CD14-positive monocyte (primary cell): Measurements from ENCODE around the gene SMG6. TPM values are rescaled to one million over a fixed set of nuclear protein-coding genes. Genes with fewer than 3 reads are reported as not detected.
A peak's percentile ranks its signal among the peaks of the same experiment; 100 is the strongest.

Experiments
- DNase-seq, 3 donors: peaks; one replicate each; pipeline ENCODE4 v3.0.0-alpha.2; 2011 to 2022
- H2AFZ ChIP-seq: 2 replicates; pipeline ENCODE4 v1.6.0; 2012; ENCODE audit warnings: mild to moderate bottlenecking, low read depth, low read length, inconsistent platforms; ENCODE audit not compliant: insufficient read depth, poor library complexity, severe bottlenecking
- H3K27ac ChIP-seq, 2 donors: 1 replicate in 1 of 2; 2 replicates in 1 of 2; pipeline ENCODE4 v1.5.1; 2012 to 2013; ENCODE audit warnings: low read length in 2 of 2, control low read depth in 1 of 2, inconsistent platforms in 1 of 2, low read depth in 1 of 2, mild to moderate bottlenecking in 1 of 2
- H3K27me3 ChIP-seq, 2 donors: one replicate each; pipeline versions ENCODE4 v1.6.0 to v1.6.1; 2011 to 2013; ENCODE audit warnings: low read length in 2 of 2; ENCODE audit not compliant: control insufficient read depth in 2 of 2, insufficient read depth in 2 of 2
- H3K36me3 ChIP-seq, 2 donors: replicated peaks in 1 of 2; 1 replicate in 1 of 2; 2 replicates in 1 of 2; pipeline versions ENCODE4 v1.5.1 to v1.6.1; 2012 to 2013; ENCODE audit warnings: low read length in 2 of 2, control low read depth in 1 of 2, inconsistent platforms in 1 of 2, mild to moderate bottlenecking in 1 of 2; ENCODE audit not compliant: insufficient read depth in 2 of 2, control insufficient read depth in 1 of 2
- H3K4me1 ChIP-seq, 2 donors: 1 replicate in 1 of 2; 2 replicates in 1 of 2; pipeline versions ENCODE4 v1.5.1 to v1.6.1; 2012 to 2013; ENCODE audit warnings: low read length in 2 of 2, control low read depth in 1 of 2, inconsistent platforms in 1 of 2, mild to moderate bottlenecking in 1 of 2, moderate library complexity in 1 of 2; ENCODE audit not compliant: insufficient read depth in 2 of 2, control insufficient read depth in 1 of 2
- H3K4me2 ChIP-seq: replicated peaks from 2 replicates; pipeline ENCODE3; 2012; ENCODE audit warnings: low read length, moderate library complexity, mild to moderate bottlenecking; ENCODE audit not compliant: poor library complexity, severe bottlenecking; ENCODE audit errors: extremely low read depth
- H3K4me3 ChIP-seq, 3 experiments: fragments of 200-600 bp in 1 of 3; sonication (generic) in 1 of 3; replicated peaks in 1 of 3; 1 replicate in 2 of 3; 2 replicates in 1 of 3; pipeline ENCODE4 v1.5.1; 2011 to 2013; ENCODE audit warnings: low read length in 3 of 3, mild to moderate bottlenecking in 3 of 3, control low read depth in 2 of 3, low read depth in 2 of 3, inconsistent platforms in 1 of 3, moderate library complexity in 1 of 3
- H3K79me2 ChIP-seq: 2 replicates; pipeline ENCODE4 v1.6.0; 2012; ENCODE audit warnings: mild to moderate bottlenecking, control low read depth, inconsistent platforms, low read length, moderate library complexity; ENCODE audit not compliant: insufficient read depth
- H3K9ac ChIP-seq: 2 replicates; pipeline ENCODE4 v1.6.0; 2017; ENCODE audit warnings: low read length, mild to moderate bottlenecking; ENCODE audit not compliant: insufficient read depth, poor library complexity, severe bottlenecking
- H3K9me3 ChIP-seq, 2 donors: replicated peaks in 1 of 2; 1 replicate in 1 of 2; 2 replicates in 1 of 2; pipeline versions ENCODE4 v1.5.1 to v1.6.1; 2012 to 2013; ENCODE audit warnings: low read length in 2 of 2, control low read depth in 1 of 2; ENCODE audit not compliant: control insufficient read depth in 1 of 2, insufficient read depth in 1 of 2
- H4K20me1 ChIP-seq: 2 replicates; pipeline ENCODE4 v1.6.0; 2012; ENCODE audit warnings: mild to moderate bottlenecking, low read length, control low read depth, moderate library complexity; ENCODE audit not compliant: insufficient read depth
- H3K27ac Mint-ChIP-seq, 7 donors: one replicate each; pipeline ENCODE4 v1.8.0; 2020; ENCODE audit warnings: mild to moderate bottlenecking in 7 of 7, mixed read lengths in 7 of 7, moderate library complexity in 6 of 7, inconsistent platforms in 2 of 7
- H3K27me3 Mint-ChIP-seq, 3 donors: one replicate each; pipeline ENCODE4 v1.8.0; 2021 to 2022; ENCODE audit warnings: low read depth in 3 of 3, mild to moderate bottlenecking in 3 of 3, mixed read lengths in 3 of 3, moderate library complexity in 3 of 3, inconsistent platforms in 1 of 3
- H3K36me3 Mint-ChIP-seq, 2 donors: one replicate each; pipeline ENCODE4 v1.8.0; 2020; ENCODE audit warnings: mixed read lengths in 2 of 2, inconsistent platforms in 1 of 2, mild to moderate bottlenecking in 1 of 2
- H3K4me1 Mint-ChIP-seq: one replicate; pipeline ENCODE4 v1.8.0; 2020; ENCODE audit warnings: mild to moderate bottlenecking, mixed read lengths
- H3K4me3 Mint-ChIP-seq, 2 donors: one replicate each; pipeline ENCODE4 v1.8.0; 2020; ENCODE audit warnings: mild to moderate bottlenecking in 2 of 2, mixed read lengths in 2 of 2, moderate library complexity in 1 of 2
- H3K9me3 Mint-ChIP-seq, 7 donors: one replicate each; pipeline ENCODE4 v1.8.0; 2020 to 2022; ENCODE audit warnings: mixed read lengths in 7 of 7, mild to moderate bottlenecking in 6 of 7, moderate library complexity in 6 of 7, inconsistent platforms in 2 of 7
- WGBS: methylation state at CpG from one replicate; pipeline ENCODE4 v1.1.5; 2013; ENCODE audit warnings: missing lambda C conversion rate; ENCODE audit not compliant: insufficient coverage; 5-methylcytosine and 5-hydroxymethylcytosine counted together
- intact Hi-C, 2 donors: fragments of 100-400 bp; cut with micrococcal nuclease; formaldehyde crosslinking; loops; one replicate each; pipeline versions ENCODE4 v1.15.0 to v1.15.1; 2023
- polyA plus RNA-seq, 3 donors: library from polyadenylated mRNA; depleted of rRNA in 1 of 3; unstranded in 2 of 3; stranded (reverse) in 1 of 3; fragments of 300-500 nt in 2 of 3; fragments of >200 nt in 1 of 3; fragmentation: Illumina TruSeq in 2 of 3; gene quantifications; 1 replicate in 2 of 3; 2 replicates in 1 of 3; pipeline ENCODE4 v1.2.3, GENCODE V29; 2012 to 2021
- TF ChIP-seq, protein P1 (sequence below): fragments of 200-600 bp; IDR thresholded peaks from one replicate; pipeline ENCODE4 v1.8.0; 2022; ENCODE audit warnings: antibody characterized with exemption, mild to moderate bottlenecking

Gene SMG6
- polyA plus RNA-seq, 3 donors = 0.67 to 7.1 (median 1.1) TPM

DNA sequence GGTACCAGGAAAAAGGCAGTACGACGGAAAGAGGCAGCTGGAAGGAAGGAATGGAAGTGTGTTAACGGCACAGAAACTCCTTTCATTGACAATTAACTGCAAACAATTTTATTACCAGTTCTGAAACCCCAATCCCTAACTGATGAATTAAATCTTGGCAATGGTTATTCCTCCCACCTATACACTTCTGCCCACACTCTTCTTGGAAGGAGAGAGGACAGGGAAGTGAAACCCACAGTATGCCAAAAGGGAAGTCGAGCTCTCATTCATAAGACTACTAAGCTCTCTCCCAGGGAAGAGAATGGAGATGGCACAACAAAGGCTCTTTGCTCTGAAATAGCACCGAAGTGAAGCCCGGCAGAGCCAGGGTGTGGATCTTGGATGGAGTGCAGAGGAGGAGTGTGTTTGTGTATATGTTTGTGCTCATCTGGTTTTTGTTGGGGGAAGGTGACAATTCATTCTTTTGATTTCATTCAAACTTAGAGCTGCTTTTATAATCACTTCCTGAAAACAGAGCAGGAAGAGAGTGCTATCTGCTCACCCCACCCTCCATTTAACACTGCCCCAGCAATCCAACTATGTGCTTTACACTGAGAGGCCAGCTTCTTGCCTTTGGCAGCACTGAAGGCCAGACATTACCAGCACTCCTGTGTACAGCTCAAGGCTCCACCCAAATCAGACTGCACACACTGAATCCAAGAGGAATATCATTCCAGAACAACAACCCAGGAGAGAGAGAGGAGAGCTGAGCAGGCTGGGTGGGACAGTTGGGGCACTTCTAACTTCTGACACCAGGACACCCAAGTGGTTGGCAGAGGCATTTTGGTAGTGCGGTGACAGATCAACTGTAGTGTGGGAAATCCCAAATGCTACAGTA lies 180.0 kb downstream of the SMG6 start:
- Histone ChIP-seq H3K4me1 (peaks cover 52 to 54% of the 10 kb centered on the region in 2 donors), H3K79me2 (no peaks in the 10 kb centered on the region), H3K4me3 (peak overlapping the region in 2 of 3 experiments; percentile 12 to 59), H3K9ac (peak overlapping the region; percentile 20), H3K4me2 (peak overlapping the region; percentile 65), H3K27me3 (no peaks in the 10 kb centered on the region), H4K20me1 (no peaks in the 10 kb centered on the region), H2AFZ (peak overlapping the region; percentile 3), H3K27ac (peak overlapping the region; percentile 57 to 85), H3K9me3 (no peaks in the 10 kb centered on the region), H3K36me3 (peaks cover 0 to 5% of the 10 kb centered on the region in 2 donors)
- H3K27me3 Mint-ChIP-seq = no peaks in the 10 kb centered on the region
- H3K4me3 Mint-ChIP-seq = peak overlapping the region; percentile 65 to 92
- peak; percentile 83 to 91 (median 90) for DNase-seq
- WGBS = 0% methylated on average over 1 of the region's 7 CpGs
- TF ChIP-seq, protein P1, sequence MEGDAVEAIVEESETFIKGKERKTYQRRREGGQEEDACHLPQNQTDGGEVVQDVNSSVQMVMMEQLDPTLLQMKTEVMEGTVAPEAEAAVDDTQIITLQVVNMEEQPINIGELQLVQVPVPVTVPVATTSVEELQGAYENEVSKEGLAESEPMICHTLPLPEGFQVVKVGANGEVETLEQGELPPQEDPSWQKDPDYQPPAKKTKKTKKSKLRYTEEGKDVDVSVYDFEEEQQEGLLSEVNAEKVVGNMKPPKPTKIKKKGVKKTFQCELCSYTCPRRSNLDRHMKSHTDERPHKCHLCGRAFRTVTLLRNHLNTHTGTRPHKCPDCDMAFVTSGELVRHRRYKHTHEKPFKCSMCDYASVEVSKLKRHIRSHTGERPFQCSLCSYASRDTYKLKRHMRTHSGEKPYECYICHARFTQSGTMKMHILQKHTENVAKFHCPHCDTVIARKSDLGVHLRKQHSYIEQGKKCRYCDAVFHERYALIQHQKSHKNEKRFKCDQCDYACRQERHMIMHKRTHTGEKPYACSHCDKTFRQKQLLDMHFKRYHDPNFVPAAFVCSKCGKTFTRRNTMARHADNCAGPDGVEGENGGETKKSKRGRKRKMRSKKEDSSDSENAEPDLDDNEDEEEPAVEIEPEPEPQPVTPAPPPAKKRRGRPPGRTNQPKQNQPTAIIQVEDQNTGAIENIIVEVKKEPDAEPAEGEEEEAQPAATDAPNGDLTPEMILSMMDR = no peak
- H3K36me3 Mint-ChIP-seq = peaks cover 18 to 19% of the 10 kb centered on the region in 2 donors
- H3K27ac Mint-ChIP-seq = peak overlapping the region; percentile 71 to 95 (median 94)
- H3K9me3 Mint-ChIP-seq = peaks cover 0 to 3% (median 0%) of the 10 kb centered on the region in 7 donors
- intact Hi-C loops = loop anchor here (2.0 to 5.0 kb wide), 4 partner anchors 34 to 66 kb away; partner anchors contain the start of gene HIC1 (in 2 of the 2)
- H3K4me1 Mint-ChIP-seq = peaks cover 50% of the 10 kb centered on the region

DNA sequence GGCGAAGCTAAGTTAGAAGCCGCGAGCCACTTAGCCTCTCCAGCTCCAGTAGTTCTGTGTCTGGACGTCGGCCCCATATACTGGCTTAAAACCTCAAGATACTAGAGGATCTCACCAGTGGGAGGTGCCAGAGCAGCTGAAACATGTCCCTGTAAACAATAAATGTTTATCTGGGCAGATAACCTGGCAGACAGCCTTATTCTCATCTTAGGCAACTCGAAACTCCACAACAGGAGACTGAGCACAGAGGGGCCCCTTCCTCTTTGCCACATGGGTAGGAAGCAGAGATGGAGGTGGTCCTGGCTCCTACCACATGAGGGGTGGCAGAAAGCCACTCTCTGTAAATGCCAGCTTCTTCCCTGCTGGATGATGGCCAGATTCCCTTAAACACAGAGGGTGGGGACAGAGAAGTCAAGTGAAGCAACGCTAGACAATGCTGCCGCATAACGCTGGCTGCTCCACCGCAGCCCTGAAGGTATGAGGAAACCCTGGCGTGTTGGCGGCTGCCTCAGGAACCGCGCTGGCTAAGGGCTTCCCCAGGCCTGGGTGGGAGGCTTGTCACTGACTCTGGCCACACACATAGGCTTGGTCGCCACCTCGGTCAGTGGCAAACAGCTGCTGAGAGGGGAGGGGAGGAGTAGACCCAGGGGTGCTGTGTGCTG lies 180.8 kb downstream of the SMG6 start:
- Histone ChIP-seq H3K36me3 (peaks cover 0 to 2% of the 10 kb centered on the region in 2 donors), H2AFZ (no peak overlapping the region), H3K27ac (peak overlapping the region; percentile 57 to 85), H3K4me2 (peak overlapping the region; percentile 65), H4K20me1 (no peaks in the 10 kb centered on the region), H3K9me3 (no peaks in the 10 kb centered on the region), H3K27me3 (no peaks in the 10 kb centered on the region), H3K4me3 (peak overlapping the region in 1 of 3 experiments; percentile 59), H3K79me2 (no peaks in the 10 kb centered on the region), H3K9ac (peak overlapping the region; percentile 20), H3K4me1 (peaks cover 52 to 54% of the 10 kb centered on the region in 2 donors)
- whole genome bisulfite sequencing = 15% methylated on average over 15 of the region's 16 CpGs
- no peaks in the 10 kb centered on the region for H3K27me3 Mint-ChIP-seq
- H3K4me1 Mint-ChIP-seq = peaks cover 50% of the 10 kb centered on the region
- H3K4me3 Mint-ChIP-seq = peak overlapping the region; percentile 59 to 92
- peak overlapping the region; percentile 71 to 95 (median 94) for H3K27ac Mint-ChIP-seq
- intact Hi-C loops = loop anchor here (2.0 to 5.0 kb wide), 4 partner anchors 35 to 65 kb away; partner anchors contain the start of gene HIC1 (in 2 of the 2)
- H3K9me3 Mint-ChIP-seq = peaks cover 0 to 2% (median 0%) of the 10 kb centered on the region in 7 donors
- TF ChIP-seq, protein P1 = no peak
- H3K36me3 Mint-ChIP-seq = peaks cover 15 to 16% of the 10 kb centered on the region in 2 donors
- peak; percentile 88 to 95 (median 91) for DNase-seq
